ENCODE results near the gene PRPS2. TPM values are rescaled to one million over a fixed set of nuclear protein-coding genes. Genes with fewer than 3 reads are reported as not detected.

PRPS2 gene
- total and polyA plus RNA-seq, 2 of the 13 experiments (the other 11 are each of a cell fraction or from before 2014, with no cell fraction given): 10.6 to 24.4 TPM

- Histone ChIP-seq H3K4me1 (ENCODE audit: insufficient read depth, low read length) (peaks cover 41% of the 10 kb centered on the region), H3K9me3 (ENCODE audit: low read length) (no peaks in the 10 kb centered on the region), H3K79me2 (ENCODE audit: insufficient read depth, low read length) (no peaks in the 10 kb centered on the region), H3K27ac (ENCODE audit: extremely low read length, insufficient read depth, low read length) (peak overlapping the region; percentile 96), H4K20me1 (ENCODE audit: insufficient read depth, low read length) (no peaks in the 10 kb centered on the region), H3K4me2 (ENCODE audit: low read depth, low read length) (peak overlapping the region; percentile 58), H2AFZ (ENCODE audit: low read length) (no peak overlapping the region), H3K36me3 (replicated peaks in 1 of 2; ENCODE audit: control insufficient read depth in 1 of 2, insufficient read depth in 2 of 2, low read length in 2 of 2) (no peaks in the 10 kb centered on the region), H3K9ac (ENCODE audit: insufficient read depth, low read depth, low read length) (peak overlapping the region; percentile 43; the same call in 1 of the 2 replicates), H3K4me3 (replicated peaks in 1 of 3; ENCODE audit: insufficient read depth in 1 of 3, low read depth in 2 of 3, low read length in 3 of 3) (peak overlapping the region in 1 of 3 experiments; percentile 30; a peak in 1 of 6 replicates), H3K27me3 (ENCODE audit: control insufficient read depth in 1 of 2, insufficient read depth in 2 of 2, low read length in 2 of 2) (no peaks in the 10 kb centered on the region)
- FAIRE-seq (no peak), ATAC-seq (no peak; the same call in 2 of the 3 replicates), DNase-seq (ENCODE audit: low spot score) (no peak)
- TF ChIP-seq ZNF331 (CRISPR knock-in tag; IDR thresholded peaks at IDR 0.05) (peak; percentile 99), ZNF484 (CRISPR knock-in tag; IDR thresholded peaks at IDR 0.05; ENCODE audit: borderline replicate concordance, low read depth) (no peak)
- CTCF ChIA-PET (ENCODE audit: low intra/inter-chr PET ratio, low total read pairs): no interaction called here
- intact Hi-C loops (cut with micrococcal nuclease; ENCODE audit: unreplicated experiment): no loop called here
- POLR2A ChIA-PET: interaction anchor here (0.9 to 1.3 kb wide), 5 partner anchors 11 to 891 kb away, joined by 3 to 6 read pairs (median 4); partner anchors contain the start of genes OFD1, PRPS2 and TRAPPC2
- in situ Hi-C loops (cut with HindIII; ENCODE audit: extremely low pct_ligation_motif_present, low pct_unique_long_range_greater_than_20kb): no loop called here
- WGBS (ENCODE audit: low lambda C conversion rate): 39% methylated on average over 2 of the region's 2 CpGs
- BruUV-seq (replicated peaks): TSS peak; percentile 77
These were observed 52.0 kb downstream of the PRPS2 start for GRCh38 chrX:12843061-12843667.

- no peaks in the 10 kb centered on the region for H3K27me3 ChIP-seq (ENCODE audit: control insufficient read depth in 1 of 2, insufficient read depth in 2 of 2, low read length in 2 of 2)
- 2% methylated on average over 5 of the region's 6 CpGs for WGBS (ENCODE audit: low lambda C conversion rate)
- ATAC-seq (peak; percentile 96), FAIRE-seq (peak; percentile 88), DNase-seq (ENCODE audit: low spot score) (peak; percentile 95)
- peak overlapping the region; percentile 33 to 59 (median 55); a peak in 4 of 6 replicates for H3K4me3 ChIP-seq (replicated peaks in 1 of 3; ENCODE audit: insufficient read depth in 1 of 3, low read depth in 2 of 3, low read length in 3 of 3)
- H3K9ac ChIP-seq (ENCODE audit: insufficient read depth, low read depth, low read length): peak overlapping the region; percentile 61
- no peak overlapping the region for H2AFZ ChIP-seq (ENCODE audit: low read length)
- no peaks in the 10 kb centered on the region for H3K36me3 ChIP-seq (replicated peaks in 1 of 2; ENCODE audit: control insufficient read depth in 1 of 2, insufficient read depth in 2 of 2, low read length in 2 of 2)
- no peaks in the 10 kb centered on the region for H3K9me3 ChIP-seq (ENCODE audit: low read length)
- peak overlapping the region; percentile 96 for H3K27ac ChIP-seq (ENCODE audit: extremely low read length, insufficient read depth, low read length)
- H3K4me1 ChIP-seq (ENCODE audit: insufficient read depth, low read length): peaks cover 41% of the 10 kb centered on the region
- H3K79me2 ChIP-seq (ENCODE audit: insufficient read depth, low read length): no peaks in the 10 kb centered on the region
- intact Hi-C loops (cut with micrococcal nuclease; ENCODE audit: unreplicated experiment): no loop called here
- H4K20me1 ChIP-seq (ENCODE audit: insufficient read depth, low read length): no peaks in the 10 kb centered on the region
- BruUV-seq (replicated peaks): no TSS peak
- in situ Hi-C loops (cut with HindIII; ENCODE audit: extremely low pct_ligation_motif_present, low pct_unique_long_range_greater_than_20kb): no loop called here
- POLR2A ChIA-PET: interaction anchor here (0.9 to 1.3 kb wide), 5 partner anchors 11 to 891 kb away, joined by 3 to 6 read pairs (median 4); partner anchors contain the start of genes OFD1, PRPS2 and TRAPPC2
- CTCF ChIA-PET (ENCODE audit: low intra/inter-chr PET ratio, low total read pairs): no interaction called here
- H3K4me2 ChIP-seq (ENCODE audit: low read depth, low read length): peak overlapping the region; percentile 65
- TF ChIP-seq HNF4G (IDR thresholded peaks at IDR 0.05; ENCODE audit: borderline replicate concordance, low read depth, low read length): peak; percentile 90
- TF ChIP-seq HNF4G (CRISPR knock-in tag; IDR thresholded peaks at IDR 0.05; ENCODE audit: borderline replicate concordance, low read depth): no peak; the same call in 1 of the 2 replicates
- peak; percentile 54 for TF ChIP-seq FOXA1 (IDR thresholded peaks at IDR 0.05)
- peak; percentile 83 for TF ChIP-seq FOXA1 (CRISPR knock-in tag; IDR thresholded peaks at IDR 0.05)
- TF ChIP-seq SOX5 (CRISPR knock-in tag; IDR thresholded peaks at IDR 0.05; ENCODE audit: borderline replicate concordance): peak; percentile 86
- TF ChIP-seq HMGXB4 (CRISPR knock-in tag; IDR thresholded peaks at IDR 0.05; ENCODE audit: borderline replicate concordance in 1 of 2, low read depth in 1 of 2): peak in 1 of 2 experiments; percentile 32; a peak in 1 of 4 replicates
- TF ChIP-seq, protein P1, sequence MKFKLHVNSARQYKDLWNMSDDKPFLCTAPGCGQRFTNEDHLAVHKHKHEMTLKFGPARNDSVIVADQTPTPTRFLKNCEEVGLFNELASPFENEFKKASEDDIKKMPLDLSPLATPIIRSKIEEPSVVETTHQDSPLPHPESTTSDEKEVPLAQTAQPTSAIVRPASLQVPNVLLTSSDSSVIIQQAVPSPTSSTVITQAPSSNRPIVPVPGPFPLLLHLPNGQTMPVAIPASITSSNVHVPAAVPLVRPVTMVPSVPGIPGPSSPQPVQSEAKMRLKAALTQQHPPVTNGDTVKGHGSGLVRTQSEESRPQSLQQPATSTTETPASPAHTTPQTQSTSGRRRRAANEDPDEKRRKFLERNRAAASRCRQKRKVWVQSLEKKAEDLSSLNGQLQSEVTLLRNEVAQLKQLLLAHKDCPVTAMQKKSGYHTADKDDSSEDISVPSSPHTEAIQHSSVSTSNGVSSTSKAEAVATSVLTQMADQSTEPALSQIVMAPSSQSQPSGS (CRISPR knock-in tag; IDR thresholded peaks at IDR 0.05): 0 out of 2 replicates have a peak, but pooled peaks have one; percentile 16
- TF ChIP-seq ZMYM4 (CRISPR knock-in tag; IDR thresholded peaks at IDR 0.05): peak; percentile 37
- TF ChIP-seq CEBPG (CRISPR knock-in tag; IDR thresholded peaks at IDR 0.05): peak; percentile 47
- TF ChIP-seq HMG20A (CRISPR knock-in tag; IDR thresholded peaks at IDR 0.05; ENCODE audit: borderline replicate concordance): peak; percentile 86; the same call in 1 of the 2 replicates
These were observed 52.6 kb downstream of the PRPS2 start for GRCh38 chrX:12843668-12844279.

All from HepG2 (cell line).